ENCODE measurements around the gene CFP.

GRCh38 chrX:47596256-47596655 is 33.5 kb downstream of the CFP start:
- no peak for TF ChIP-seq CTCF (IDR thresholded peaks at IDR 0.05)
- no peak for TF ChIP-seq EZH2 (IDR thresholded peaks at IDR 0.05; ENCODE audit: borderline replicate concordance, insufficient read depth, low read depth, low read length, poor library complexity, severe bottlenecking)

All from B cell (primary cell).